Measurements from ENCODE around the gene CACNB2.

DNA sequence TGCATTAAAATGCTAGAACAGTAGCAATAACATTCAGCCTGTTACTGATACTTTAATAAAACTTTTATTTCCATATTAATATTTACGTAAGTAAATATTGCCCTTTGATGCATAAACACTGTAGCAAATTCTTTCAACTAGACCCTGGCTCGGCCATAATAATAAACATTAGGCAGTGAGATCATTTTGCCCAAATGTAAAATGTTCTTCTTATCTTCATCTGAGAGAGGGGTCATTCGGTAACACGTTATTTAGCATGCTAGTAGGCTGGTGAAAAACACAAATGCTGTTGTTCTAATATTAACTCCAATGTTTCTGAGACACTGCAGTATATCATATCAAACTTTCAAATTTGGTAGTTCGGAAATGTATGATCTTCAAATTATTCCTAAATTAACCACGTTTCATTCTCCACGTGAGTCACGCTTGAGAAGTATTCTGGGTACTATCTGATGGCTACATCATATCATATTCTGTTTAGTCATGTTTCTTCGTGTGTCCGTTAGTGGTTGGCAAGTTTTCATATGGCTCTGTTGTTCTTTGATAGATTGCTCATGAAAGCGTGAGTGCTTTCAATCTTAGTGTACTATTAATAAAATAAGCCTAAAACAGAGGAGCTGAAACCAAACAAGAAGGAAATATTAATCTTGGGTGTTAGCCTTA is 365.4 kb downstream of the CACNB2 start:
- TF ChIP-seq GATA2 (IDR thresholded peaks at IDR 0.05; ENCODE audit: low read depth, low read length) (no peak), GATA3 (IDR thresholded peaks at IDR 0.05; ENCODE audit: low read depth, low read length) (no peak)

All from SH-SY5Y (cell line).